ENCODE data around the gene DUSP16. TPM values are rescaled to one million over a fixed set of nuclear protein-coding genes. Genes with fewer than 3 reads are reported as not detected.

Gene DUSP16, protein sequence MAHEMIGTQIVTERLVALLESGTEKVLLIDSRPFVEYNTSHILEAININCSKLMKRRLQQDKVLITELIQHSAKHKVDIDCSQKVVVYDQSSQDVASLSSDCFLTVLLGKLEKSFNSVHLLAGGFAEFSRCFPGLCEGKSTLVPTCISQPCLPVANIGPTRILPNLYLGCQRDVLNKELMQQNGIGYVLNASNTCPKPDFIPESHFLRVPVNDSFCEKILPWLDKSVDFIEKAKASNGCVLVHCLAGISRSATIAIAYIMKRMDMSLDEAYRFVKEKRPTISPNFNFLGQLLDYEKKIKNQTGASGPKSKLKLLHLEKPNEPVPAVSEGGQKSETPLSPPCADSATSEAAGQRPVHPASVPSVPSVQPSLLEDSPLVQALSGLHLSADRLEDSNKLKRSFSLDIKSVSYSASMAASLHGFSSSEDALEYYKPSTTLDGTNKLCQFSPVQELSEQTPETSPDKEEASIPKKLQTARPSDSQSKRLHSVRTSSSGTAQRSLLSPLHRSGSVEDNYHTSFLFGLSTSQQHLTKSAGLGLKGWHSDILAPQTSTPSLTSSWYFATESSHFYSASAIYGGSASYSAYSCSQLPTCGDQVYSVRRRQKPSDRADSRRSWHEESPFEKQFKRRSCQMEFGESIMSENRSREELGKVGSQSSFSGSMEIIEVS
- 20.4 TPM for total RNA-seq

DNA sequence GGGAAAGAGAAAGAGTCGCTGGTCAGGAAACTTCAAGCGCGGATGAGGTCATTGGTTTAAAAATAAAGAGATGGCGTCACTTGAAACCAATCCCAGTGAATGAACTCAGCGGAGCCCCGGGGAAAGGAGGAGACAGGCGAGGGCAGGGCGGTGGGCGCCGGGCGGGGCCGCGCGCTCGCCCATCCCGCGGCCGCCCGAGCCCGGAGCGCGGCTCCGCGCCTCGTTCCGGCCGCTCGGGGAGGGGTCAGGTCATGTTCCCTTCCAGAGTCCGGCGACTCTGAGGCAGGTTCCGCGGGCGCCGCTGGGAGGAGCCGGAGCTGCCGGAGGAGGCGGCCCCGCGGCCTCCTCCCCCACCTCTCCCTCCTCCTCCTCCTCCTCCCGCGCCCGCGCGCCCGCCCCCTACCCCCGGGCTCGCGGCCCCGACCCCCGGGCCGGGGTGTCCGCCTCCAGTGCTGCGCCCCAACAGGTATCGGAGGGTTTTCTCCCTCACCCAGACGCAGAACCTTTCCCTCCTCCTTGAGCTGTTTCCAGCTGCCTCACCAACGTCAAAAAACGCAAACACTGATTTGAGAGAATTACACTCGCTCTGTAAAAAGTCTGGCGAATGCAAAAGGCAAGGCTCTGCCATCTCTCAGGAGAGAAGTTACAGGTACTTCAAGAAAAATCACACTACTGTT, at the start of gene DUSP16:
Gene DUSP16 (minus strand): TSS at position 279 of the 677 bp plus-strand sequence. CDS start 41,765 bp downstream, outside the sequence.
- peak within 1 kb of the TSS; percentile 87 to 90 (median 88) for H3K4me3 ChIP-seq (ENCODE audit: low read length in 3 of 3)
- H3K9me3 ChIP-seq (ENCODE audit: control insufficient read depth in 3 of 3, low read length in 3 of 3), result no peaks in the 10 kb centered on the region
- H3K36me3 ChIP-seq (ENCODE audit: control insufficient read depth in 3 of 3, insufficient read depth in 3 of 3, low read length in 3 of 3), result no peaks in the 10 kb centered on the region
- H3K4me1 ChIP-seq (ENCODE audit: control insufficient read depth in 3 of 3, insufficient read depth in 3 of 3, low read length in 3 of 3), result peaks cover 13 to 21% (median 19%) of the 10 kb centered on the region in 3 donors
- H3K9ac ChIP-seq (ENCODE audit: low read depth in 1 of 3, low read length in 3 of 3), result peak within 1 kb of the TSS; percentile 96 to 99 (median 96)
- peak within 1 kb of the TSS; percentile 99 for H3K27ac ChIP-seq (ENCODE audit: low read depth, low read length)
- no peaks in the 10 kb centered on the region for H3K27me3 ChIP-seq (ENCODE audit: control insufficient read depth in 3 of 3, insufficient read depth in 3 of 3, low read length in 3 of 3)

DNA sequence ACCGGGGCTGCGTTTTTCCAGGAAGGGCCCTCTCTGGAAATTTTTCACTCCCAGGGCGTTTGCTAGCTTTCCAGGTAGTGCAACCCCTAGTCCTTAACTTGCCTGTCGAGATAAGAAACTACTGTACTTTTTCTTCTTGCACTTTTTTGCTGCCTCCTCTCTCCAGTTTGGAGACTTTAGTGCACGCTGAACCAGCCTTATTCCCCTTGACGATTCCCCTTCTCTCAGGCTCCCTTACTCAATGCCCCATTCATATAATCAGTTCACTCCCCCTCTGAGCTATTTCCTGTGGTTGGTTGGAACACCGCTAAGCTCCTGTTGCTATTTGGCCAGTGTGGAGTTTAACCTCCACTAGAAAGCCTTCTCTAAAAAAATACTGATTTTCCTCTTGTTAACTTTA, 49.7 kb upstream of the DUSP16 start:
- no peaks in the 10 kb centered on the region for H3K27me3 ChIP-seq (ENCODE audit: control insufficient read depth in 3 of 3, insufficient read depth in 3 of 3, low read length in 3 of 3)
- H3K36me3 ChIP-seq (ENCODE audit: control insufficient read depth in 3 of 3, insufficient read depth in 3 of 3, low read length in 3 of 3), result peaks cover 2 to 6% (median 2%) of the 10 kb centered on the region in 3 donors
- H3K4me1 ChIP-seq (ENCODE audit: control insufficient read depth in 3 of 3, insufficient read depth in 3 of 3, low read length in 3 of 3), result peaks cover 9 to 17% (median 14%) of the 10 kb centered on the region in 3 donors
- peak overlapping the region; percentile 84 to 93 (median 91) for H3K4me3 ChIP-seq (ENCODE audit: low read length in 3 of 3)
- peak overlapping the region; percentile 85 to 93 (median 93) for H3K9ac ChIP-seq (ENCODE audit: low read depth in 1 of 3, low read length in 3 of 3)
- no peaks in the 10 kb centered on the region for H3K9me3 ChIP-seq (ENCODE audit: control insufficient read depth in 3 of 3, low read length in 3 of 3)
- peak overlapping the region; percentile 96 for H3K27ac ChIP-seq (ENCODE audit: low read depth, low read length)

DNA sequence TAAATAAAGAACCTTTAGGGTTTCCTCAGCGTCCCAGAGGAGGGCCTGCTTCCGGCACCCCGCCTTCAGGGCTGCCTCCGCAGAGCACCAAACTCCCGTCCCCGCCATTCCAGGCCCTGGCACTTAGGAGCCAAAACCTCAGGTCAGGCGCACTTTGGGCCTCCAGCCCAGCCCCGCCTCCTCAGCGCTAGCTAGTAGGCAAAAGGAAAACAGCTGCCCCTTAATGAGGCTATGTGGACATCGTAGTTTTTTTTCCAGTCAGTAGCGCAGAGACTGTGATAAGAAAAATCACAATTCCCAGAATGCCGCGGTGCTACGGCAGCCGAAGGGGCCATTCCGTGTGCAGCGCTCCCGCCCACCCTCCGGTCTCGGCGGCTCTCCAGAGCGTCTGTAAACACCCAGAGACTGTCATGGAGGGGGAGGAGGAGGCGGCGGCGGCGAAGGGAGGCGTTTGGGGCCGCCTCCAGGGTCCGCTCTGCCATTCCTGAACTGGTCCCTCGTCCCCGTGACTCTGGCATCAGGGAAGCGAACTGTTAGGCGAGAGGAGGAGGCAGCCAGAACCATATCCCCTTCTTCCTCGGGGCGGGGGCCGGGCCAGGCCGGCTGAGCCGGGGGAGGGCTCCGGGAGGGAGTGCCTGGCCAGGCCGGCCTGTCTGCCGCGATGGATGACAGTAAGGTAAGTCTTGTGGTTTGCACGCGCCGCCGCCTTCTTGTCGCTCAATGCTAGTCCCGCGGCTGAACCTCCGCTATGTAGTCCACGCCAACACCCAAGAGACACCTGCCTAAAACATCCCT, 49.0 kb upstream of the DUSP16 start, which contains the start of gene CREBL2:
Gene CREBL2 (plus strand): TSS at position 365 of the 795 bp plus-strand sequence. CDS start 297 bp downstream, at position 662.
- peaks cover 9 to 14% (median 12%) of the 10 kb centered on the region in 3 donors for H3K4me1 ChIP-seq (ENCODE audit: control insufficient read depth in 3 of 3, insufficient read depth in 3 of 3, low read length in 3 of 3)
- peak within 1 kb of the TSS; percentile 85 to 93 (median 93) for H3K9ac ChIP-seq (ENCODE audit: low read depth in 1 of 3, low read length in 3 of 3)
- peaks cover 2 to 6% (median 2%) of the 10 kb centered on the region in 3 donors for H3K36me3 ChIP-seq (ENCODE audit: control insufficient read depth in 3 of 3, insufficient read depth in 3 of 3, low read length in 3 of 3)
- peak within 1 kb of the TSS; percentile 84 to 93 (median 91) for H3K4me3 ChIP-seq (ENCODE audit: low read length in 3 of 3)
- H3K27ac ChIP-seq (ENCODE audit: low read depth, low read length), result peak within 1 kb of the TSS; percentile 96
- H3K9me3 ChIP-seq (ENCODE audit: control insufficient read depth in 3 of 3, low read length in 3 of 3), result no peaks in the 10 kb centered on the region
- H3K27me3 ChIP-seq (ENCODE audit: control insufficient read depth in 3 of 3, insufficient read depth in 3 of 3, low read length in 3 of 3), result no peaks in the 10 kb centered on the region

DNA sequence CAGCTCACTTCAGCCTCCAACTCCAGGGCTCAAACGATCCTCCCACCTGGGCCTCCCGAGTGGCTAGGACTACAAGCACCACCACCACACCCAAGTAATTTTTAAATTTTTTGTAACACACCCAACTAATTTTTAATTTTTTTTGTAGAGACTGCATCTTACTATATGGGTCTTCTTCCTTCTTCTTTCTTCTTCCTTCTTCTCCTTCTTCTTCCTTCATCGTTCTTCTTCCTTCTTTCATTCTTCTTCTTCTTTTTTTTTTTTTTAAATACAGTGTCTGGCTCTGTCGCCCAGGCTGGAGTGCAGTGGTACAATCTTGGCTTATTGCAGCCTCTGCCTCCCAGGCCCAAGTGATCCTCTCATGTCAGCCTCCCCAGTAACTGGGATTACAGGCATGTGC, 48.0 kb upstream of the DUSP16 start:
- Histone ChIP-seq H3K9me3 (ENCODE audit: control insufficient read depth in 3 of 3, low read length in 3 of 3) (no peaks in the 10 kb centered on the region), H3K9ac (ENCODE audit: low read depth in 1 of 3, low read length in 3 of 3) (peak overlapping the region in 2 of 3 donors; percentile 93), H3K4me1 (ENCODE audit: control insufficient read depth in 3 of 3, insufficient read depth in 3 of 3, low read length in 3 of 3) (peaks cover 7 to 14% (median 9%) of the 10 kb centered on the region in 3 donors), H3K27ac (ENCODE audit: low read depth, low read length) (peak overlapping the region; percentile 96), H3K27me3 (ENCODE audit: control insufficient read depth in 3 of 3, insufficient read depth in 3 of 3, low read length in 3 of 3) (no peaks in the 10 kb centered on the region), H3K4me3 (ENCODE audit: low read length in 3 of 3) (peak overlapping the region in 2 of 3 donors; percentile 91 to 93), H3K36me3 (ENCODE audit: control insufficient read depth in 3 of 3, insufficient read depth in 3 of 3, low read length in 3 of 3) (peaks cover 0 to 3% (median 2%) of the 10 kb centered on the region in 3 donors)

DNA sequence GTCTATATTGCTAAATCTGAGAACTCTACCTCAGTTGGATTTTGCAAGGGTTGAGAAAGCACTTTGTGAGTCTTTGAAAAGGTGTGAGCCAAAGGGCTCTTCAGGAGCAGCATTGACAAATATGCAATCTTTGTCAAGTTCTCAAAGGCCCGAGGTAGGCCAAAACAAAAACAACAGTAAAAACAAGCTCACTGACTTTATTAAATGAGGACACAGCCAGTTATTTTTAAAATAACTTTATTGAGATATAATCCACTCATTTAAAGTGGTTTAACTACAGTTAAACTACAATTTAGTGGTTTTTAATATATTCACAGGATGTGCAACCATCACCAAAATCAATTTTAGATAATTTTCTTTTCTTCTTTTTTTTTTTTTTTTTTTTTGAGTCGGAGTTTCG, 47.0 kb upstream of the DUSP16 start:
- Histone ChIP-seq H3K9ac (ENCODE audit: low read depth in 1 of 3, low read length in 3 of 3) (no peak overlapping the region), H3K27ac (ENCODE audit: low read depth, low read length) (no peak overlapping the region), H3K4me3 (ENCODE audit: low read length in 3 of 3) (no peak overlapping the region), H3K4me1 (ENCODE audit: control insufficient read depth in 3 of 3, insufficient read depth in 3 of 3, low read length in 3 of 3) (peaks cover 7 to 14% (median 7%) of the 10 kb centered on the region in 3 donors), H3K27me3 (ENCODE audit: control insufficient read depth in 3 of 3, insufficient read depth in 3 of 3, low read length in 3 of 3) (no peaks in the 10 kb centered on the region), H3K9me3 (ENCODE audit: control insufficient read depth in 3 of 3, low read length in 3 of 3) (no peaks in the 10 kb centered on the region), H3K36me3 (ENCODE audit: control insufficient read depth in 3 of 3, insufficient read depth in 3 of 3, low read length in 3 of 3) (no peaks in the 10 kb centered on the region)

DNA sequence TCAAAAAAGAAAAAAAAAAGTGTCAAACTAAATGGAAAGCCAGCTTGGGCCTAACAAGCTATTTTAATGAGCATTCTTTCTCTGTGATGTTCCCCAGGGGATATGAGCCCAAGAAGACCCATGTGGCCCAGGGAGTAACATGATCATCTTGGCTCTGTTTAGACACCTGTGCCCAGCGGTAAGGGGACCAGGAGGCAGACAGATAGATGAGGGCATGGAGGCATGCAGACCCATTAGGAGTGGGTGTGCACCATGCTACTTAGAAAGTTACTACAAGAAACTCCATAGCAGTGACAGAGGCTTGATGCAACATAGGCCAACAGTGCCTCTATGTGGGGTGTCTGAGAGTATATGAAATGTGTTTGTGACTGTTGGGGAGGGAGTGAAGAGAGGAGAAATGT, 45.9 kb upstream of the DUSP16 start:
- Histone ChIP-seq H3K4me3 (ENCODE audit: low read length in 3 of 3) (no peak overlapping the region), H3K27me3 (ENCODE audit: control insufficient read depth in 3 of 3, insufficient read depth in 3 of 3, low read length in 3 of 3) (no peaks in the 10 kb centered on the region), H3K27ac (ENCODE audit: low read depth, low read length) (no peak overlapping the region), H3K4me1 (ENCODE audit: control insufficient read depth in 3 of 3, insufficient read depth in 3 of 3, low read length in 3 of 3) (peaks cover 7 to 13% (median 7%) of the 10 kb centered on the region in 3 donors), H3K9ac (ENCODE audit: low read depth in 1 of 3, low read length in 3 of 3) (no peak overlapping the region), H3K36me3 (ENCODE audit: control insufficient read depth in 3 of 3, insufficient read depth in 3 of 3, low read length in 3 of 3) (no peaks in the 10 kb centered on the region), H3K9me3 (ENCODE audit: control insufficient read depth in 3 of 3, low read length in 3 of 3) (no peaks in the 10 kb centered on the region)

DNA sequence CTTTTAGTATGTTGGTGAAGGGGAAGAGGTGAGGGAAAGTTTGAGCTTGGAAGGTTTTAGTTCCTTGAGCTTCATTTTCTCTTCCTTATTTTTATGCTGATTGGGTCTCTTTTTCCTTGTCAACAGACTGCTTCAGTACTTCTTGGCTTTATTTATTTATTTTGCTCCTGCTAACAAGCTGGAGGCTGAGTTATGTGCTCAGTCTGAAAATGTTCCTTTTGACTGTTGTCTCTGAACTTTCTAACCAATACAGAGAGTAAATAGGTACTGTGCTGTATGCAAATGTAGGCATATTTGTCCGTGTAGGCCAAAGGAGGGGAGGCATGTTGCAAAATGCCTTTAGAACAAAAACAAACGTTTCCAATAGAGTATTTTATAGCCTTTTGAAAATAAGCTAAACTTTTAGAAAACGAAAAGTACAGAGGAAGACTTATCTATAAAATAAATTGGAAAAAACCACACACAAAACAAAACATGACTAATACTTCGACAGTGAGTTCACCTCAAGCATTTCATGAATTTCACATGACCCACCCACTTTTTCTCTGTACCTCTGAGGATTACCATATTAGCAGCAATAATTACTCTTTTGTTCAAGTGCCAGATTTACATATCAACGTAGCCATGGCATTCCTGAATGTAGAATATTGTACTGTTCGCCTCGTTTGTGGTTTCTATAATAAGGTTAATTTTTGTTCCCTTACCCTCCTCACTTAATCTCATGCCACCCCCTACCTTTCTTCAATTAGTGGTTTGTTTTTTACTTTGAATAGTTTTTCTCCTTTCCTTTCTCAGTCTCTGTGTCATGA, 44.3 kb upstream of the DUSP16 start:
- Histone ChIP-seq H3K27ac (ENCODE audit: low read depth, low read length) (no peak overlapping the region), H3K4me3 (ENCODE audit: low read length in 3 of 3) (no peak overlapping the region), H3K9me3 (ENCODE audit: control insufficient read depth in 3 of 3, low read length in 3 of 3) (no peaks in the 10 kb centered on the region), H3K4me1 (ENCODE audit: control insufficient read depth in 3 of 3, insufficient read depth in 3 of 3, low read length in 3 of 3) (peaks cover 0 to 4% (median 0%) of the 10 kb centered on the region in 3 donors), H3K27me3 (ENCODE audit: control insufficient read depth in 3 of 3, insufficient read depth in 3 of 3, low read length in 3 of 3) (no peaks in the 10 kb centered on the region), H3K36me3 (ENCODE audit: control insufficient read depth in 3 of 3, insufficient read depth in 3 of 3, low read length in 3 of 3) (no peaks in the 10 kb centered on the region), H3K9ac (ENCODE audit: low read depth in 1 of 3, low read length in 3 of 3) (no peak overlapping the region)

DNA sequence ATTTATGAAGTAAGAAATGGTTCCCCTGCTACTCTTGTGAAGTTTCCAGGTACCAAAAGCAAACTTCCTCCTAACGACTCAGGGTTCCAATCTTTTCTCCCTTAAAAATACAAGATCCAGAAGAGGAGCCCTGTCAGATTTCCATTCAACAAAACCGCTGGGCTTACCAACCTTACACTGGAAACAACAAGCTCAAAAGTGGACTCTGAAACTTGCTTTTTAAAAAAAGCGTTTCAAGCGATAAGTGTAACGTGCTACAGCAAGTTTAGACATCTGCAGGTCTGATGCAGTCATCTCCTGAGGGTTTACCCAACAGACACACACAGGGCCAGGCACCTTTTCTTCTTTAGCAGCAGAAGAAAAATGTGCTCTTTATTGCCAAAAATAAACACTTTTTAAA, 42.1 kb upstream of the DUSP16 start:
- Histone ChIP-seq H3K4me3 (ENCODE audit: low read length in 3 of 3) (no peak overlapping the region), H3K4me1 (ENCODE audit: control insufficient read depth in 3 of 3, insufficient read depth in 3 of 3, low read length in 3 of 3) (no peaks in the 10 kb centered on the region), H3K36me3 (ENCODE audit: control insufficient read depth in 3 of 3, insufficient read depth in 3 of 3, low read length in 3 of 3) (no peaks in the 10 kb centered on the region), H3K27ac (ENCODE audit: low read depth, low read length) (no peak overlapping the region), H3K9ac (ENCODE audit: low read depth in 1 of 3, low read length in 3 of 3) (no peak overlapping the region), H3K9me3 (ENCODE audit: control insufficient read depth in 3 of 3, low read length in 3 of 3) (no peaks in the 10 kb centered on the region), H3K27me3 (ENCODE audit: control insufficient read depth in 3 of 3, insufficient read depth in 3 of 3, low read length in 3 of 3) (no peaks in the 10 kb centered on the region)

Measured in skeletal muscle tissue (tissue), 4 donors.